HG03575 (cell line): ENCODE results near the gene NELFB.

Source experiments
- ATAC-seq: cut with Tn5 transposase; IDR thresholded peaks from one replicate; pipeline ENCODE4 v1.9.1; 2021; ENCODE audit not compliant: unreplicated experiment, insufficient number of reproducible peaks, low FRiP score; ENCODE audit errors: extremely low read depth

The NELFB gene

DNA sequence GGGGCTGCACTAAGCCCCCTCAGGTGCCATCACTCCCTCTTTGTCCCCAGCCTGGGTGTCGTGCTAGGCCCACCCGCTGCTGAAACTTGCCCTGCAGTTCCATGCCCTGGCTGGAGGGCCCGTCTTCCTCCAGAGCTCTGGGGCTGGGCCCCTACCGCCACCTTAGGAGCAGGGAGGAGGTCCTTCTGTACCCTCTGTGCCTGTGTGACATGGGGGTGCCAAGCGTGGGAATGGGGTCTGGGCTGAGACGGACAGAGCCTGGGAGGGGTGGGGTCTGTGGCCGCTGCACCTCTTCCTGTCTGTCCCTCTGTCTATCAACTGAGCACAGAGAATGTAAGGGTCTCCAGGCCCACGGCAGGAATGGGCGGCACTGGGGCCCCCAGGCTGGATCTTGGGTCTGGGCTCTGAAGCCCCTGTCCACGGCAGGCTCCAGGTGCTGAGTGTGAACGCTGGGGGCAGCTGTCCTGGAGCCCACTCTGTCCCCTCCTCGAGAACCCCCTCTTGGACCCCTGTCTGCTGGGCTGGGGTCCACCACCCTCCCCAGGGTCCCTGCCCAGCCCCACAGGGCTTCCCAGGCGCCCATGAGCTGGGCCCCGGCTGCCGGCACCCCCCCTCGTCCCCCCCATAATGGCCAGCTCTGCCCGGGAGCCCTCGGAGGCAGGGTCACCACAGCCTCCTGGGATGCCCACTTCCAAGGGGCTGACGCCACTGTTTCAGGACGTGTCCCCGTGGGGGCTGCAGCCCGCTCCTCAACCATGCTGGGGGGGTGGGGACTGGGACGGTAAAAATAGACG, 62.8 kb downstream of the NELFB start:
- no peak for ATAC-seq

DNA sequence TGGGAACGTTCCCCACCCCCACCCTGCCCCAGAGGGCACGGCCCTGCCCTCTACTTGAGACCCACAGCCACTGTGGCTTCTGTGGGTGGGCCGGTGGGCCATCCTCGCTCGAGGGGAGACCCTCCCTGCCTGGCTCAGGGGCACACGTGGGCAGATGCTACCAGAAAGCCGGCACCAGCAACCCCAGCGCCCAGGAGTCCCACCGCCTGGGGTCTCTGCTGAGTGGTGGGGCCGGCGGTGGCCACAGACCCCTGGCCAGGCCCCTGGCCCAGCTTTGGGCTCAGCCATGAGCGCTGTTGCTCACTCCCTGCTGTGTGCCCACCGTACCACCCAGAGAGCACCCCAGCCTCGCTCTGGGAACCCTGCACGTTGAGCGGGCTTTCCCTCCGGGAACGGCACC, 63.5 kb downstream of the NELFB start:
- no peak for ATAC-seq

GRCh38 chr9:137319011-137319738, 64.0 kb downstream of the NELFB start:
- ATAC-seq, result no peak

DNA sequence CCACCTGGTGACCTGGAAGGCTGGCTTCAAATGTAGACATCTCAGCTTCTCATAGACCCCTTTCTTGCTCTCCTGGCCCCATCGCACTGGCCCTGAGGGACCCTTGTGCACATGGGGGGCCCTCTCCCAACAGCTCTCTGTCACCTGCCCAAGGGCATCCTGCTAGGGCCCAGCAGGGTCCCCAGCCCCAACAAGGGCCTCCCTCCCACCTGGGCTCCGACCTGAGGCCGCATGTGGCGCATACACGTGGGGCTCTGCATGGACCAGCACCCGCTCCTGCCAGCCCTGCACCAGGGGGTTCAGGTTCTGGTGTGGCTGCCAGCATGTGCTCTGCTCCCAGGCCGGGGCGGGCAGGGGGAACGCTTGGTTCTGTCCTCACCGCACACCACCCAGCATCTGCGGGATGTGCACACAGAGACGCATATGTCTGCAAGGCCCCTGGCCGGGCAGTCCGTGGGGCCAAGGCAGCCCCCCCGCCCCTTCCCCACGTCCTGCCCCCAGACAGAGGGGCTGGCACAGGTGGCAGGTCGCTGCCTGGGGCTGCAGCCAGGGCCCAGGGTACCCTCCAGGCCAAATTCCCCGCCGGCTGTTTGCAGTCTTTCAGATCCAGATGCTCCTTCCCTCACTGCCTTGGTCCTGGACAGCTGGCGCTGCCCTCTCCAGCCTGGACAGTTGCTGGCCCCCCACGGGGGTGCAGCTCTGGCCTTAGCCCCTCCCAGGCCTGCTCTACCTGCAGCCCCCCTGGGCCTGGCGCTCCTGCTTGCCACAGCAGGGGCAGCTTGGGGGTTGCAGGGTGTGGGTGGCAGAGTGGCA, 64.8 kb downstream of the NELFB start:
- ATAC-seq, result no peak

GRCh38 chr9:137320555-137321384, 65.6 kb downstream of the NELFB start:
- ATAC-seq, result no peak

DNA sequence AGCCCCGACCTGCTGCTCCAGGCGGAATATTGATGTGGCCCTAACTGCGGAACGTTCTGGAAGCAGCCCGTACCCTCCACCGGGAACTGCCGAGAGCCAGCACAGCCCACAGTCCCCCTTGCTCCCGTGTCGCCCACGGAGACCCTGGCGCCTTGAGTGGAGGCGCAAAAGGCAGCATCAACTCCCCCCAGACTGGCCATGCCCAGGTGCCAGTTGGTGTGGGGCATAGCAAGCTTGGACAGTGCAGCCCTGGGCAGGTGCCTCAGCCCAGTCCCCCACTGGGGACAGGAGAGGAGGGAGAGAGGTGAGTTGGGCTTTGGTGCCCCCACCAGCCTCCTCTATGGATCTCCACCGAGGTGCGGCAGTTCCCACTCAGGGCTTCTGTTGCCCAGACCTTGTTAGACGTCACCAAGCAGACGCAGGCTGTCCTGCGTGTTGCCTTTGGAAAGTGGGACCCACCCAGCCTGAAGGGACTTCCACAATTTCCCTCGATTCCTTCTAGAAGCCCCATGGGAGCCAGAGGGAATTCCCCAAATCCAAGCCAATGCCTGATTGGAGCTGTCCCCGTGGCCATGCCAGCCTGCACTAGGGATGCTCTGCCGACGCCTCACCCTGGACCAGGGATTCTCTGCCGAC, 66.7 kb downstream of the NELFB start:
- no peak for ATAC-seq
